Mononuclear cell (primary cell): Measurements from ENCODE around the gene NDUFA11. TPM values are rescaled to one million over a fixed set of nuclear protein-coding genes. Genes with fewer than 3 reads are reported as not detected.

Experiments
- H3K27me3 ChIP-seq: 2 replicates; pipeline ENCODE4 v1.6.0; 2011; ENCODE audit warnings: low read length, control low read depth; ENCODE audit not compliant: insufficient read depth
- H3K4me1 ChIP-seq: 2 replicates; pipeline ENCODE4 v1.5.1; 2011; ENCODE audit warnings: mild to moderate bottlenecking, low read length, control low read depth; ENCODE audit not compliant: insufficient read depth
- H3K4me3 ChIP-seq: 2 replicates; pipeline ENCODE4 v1.5.1; 2011; ENCODE audit warnings: mild to moderate bottlenecking, low read length, moderate library complexity
- H3K9me3 ChIP-seq: 2 replicates; pipeline ENCODE4 v1.5.1; 2011; ENCODE audit warnings: low read depth, mild to moderate bottlenecking, control low read depth, low read length
- total RNA-seq: library from RNA; depleted of rRNA; stranded (reverse); fragments of >200 nt; gene quantifications from one replicate; pipeline ENCODE4 v1.2.3, GENCODE V29; 2012

NDUFA11 gene
- total RNA-seq, 1 donor, result 59.5 TPM

DNA sequence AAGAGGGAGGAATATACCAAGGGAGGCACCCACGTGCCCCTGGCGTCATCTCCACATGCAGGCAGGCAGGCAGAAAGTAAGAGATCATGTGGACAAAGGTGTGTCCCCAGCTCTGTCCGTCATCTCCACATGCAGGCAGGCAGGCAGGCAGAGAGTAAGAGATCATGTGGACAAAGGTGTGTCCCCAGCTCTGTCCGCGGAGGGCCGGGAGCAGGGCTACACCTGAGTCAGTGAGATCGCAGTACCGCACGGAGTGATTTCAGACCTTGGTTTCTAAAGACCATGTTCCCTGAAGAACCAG is 32.7 kb upstream of the NDUFA11 start:
- Histone ChIP-seq H3K9me3 (no peaks in the 10 kb centered on the region), H3K4me3 (no peak overlapping the region), H3K27me3 (no peaks in the 10 kb centered on the region), H3K4me1 (no peaks in the 10 kb centered on the region)

DNA sequence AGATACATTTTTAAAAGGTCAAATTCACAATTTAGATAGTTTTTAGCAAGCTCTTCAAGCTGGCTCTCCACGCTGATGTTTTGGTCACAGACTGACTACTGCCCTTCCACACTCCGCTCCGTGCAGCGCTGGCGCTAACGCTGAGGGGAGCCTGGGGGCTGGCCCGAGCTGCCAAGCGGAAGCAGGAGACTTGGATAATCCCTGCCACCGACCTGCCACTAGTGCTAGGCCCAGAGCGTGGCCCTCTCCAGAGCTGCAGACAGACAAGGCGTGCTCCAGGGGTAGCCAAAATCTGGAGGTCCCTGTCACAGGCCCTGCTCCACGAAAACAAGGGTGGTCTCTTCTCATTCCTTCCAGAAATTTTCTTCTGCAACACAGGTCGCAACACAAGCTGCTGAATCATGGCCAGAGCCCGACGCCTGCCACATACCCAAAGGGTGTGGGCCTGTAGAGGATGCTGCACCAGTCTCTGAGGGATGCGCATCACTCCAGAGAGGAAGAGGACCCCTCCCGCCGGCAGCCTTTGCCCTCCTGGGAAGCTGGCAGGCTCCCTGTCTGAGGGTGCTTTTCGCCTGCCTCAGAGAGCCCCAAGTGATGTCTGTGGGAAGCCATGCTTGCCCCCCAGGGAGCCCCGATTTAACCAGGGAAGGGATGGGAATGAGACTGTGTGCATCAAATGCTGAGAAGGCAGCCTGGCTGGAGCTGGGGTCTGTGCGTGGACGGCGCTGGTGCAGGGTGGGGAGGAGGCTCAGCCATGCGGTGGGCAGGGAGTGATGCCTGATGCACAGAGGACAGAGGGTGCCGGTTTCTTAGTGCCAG is 32.1 kb upstream of the NDUFA11 start:
- no peak overlapping the region for H3K4me3 ChIP-seq
- no peaks in the 10 kb centered on the region for H3K27me3 ChIP-seq
- H3K9me3 ChIP-seq, result no peaks in the 10 kb centered on the region

GRCh38 chr19:5934774-5935472 is 31.3 kb upstream of the NDUFA11 start:
- no peaks in the 10 kb centered on the region for H3K9me3 ChIP-seq
- H3K4me3 ChIP-seq, result no peak overlapping the region
- H3K27me3 ChIP-seq, result no peaks in the 10 kb centered on the region
- H3K4me1 ChIP-seq, result no peaks in the 10 kb centered on the region

More for the DNA sequence above, 32.1 kb upstream of the NDUFA11 start:
- H3K4me1 ChIP-seq, result no peaks in the 10 kb centered on the region

DNA sequence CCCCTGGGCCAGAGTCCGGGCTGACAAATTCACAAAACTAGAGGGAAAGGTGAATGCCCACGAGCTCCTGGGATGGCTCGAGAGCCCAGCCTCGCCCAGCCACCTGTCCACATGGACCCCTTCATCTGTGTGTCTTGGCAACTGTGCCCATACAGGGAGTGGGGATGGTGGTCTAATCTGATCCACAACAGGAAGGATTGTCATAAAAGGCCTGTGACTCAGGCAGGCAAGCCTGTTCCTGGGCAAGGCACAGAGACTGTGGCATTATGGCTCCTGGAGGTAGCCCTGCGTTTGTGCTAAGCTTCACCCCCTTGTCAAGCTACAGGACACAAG is 30.4 kb upstream of the NDUFA11 start:
- no peaks in the 10 kb centered on the region for H3K9me3 ChIP-seq
- no peaks in the 10 kb centered on the region for H3K27me3 ChIP-seq
- no peak overlapping the region for H3K4me3 ChIP-seq
- no peaks in the 10 kb centered on the region for H3K4me1 ChIP-seq

- Histone ChIP-seq H3K27me3 (no peaks in the 10 kb centered on the region), H3K9me3 (no peaks in the 10 kb centered on the region), H3K4me1 (no peaks in the 10 kb centered on the region), H3K4me3 (no peak overlapping the region)
Observed at GRCh38 chr19:5933391-5934068, 29.9 kb upstream of the NDUFA11 start.

GRCh38 chr19:5932609-5933262 is 29.1 kb upstream of the NDUFA11 start:
- H3K4me3 ChIP-seq, result no peak overlapping the region
- no peaks in the 10 kb centered on the region for H3K27me3 ChIP-seq
- H3K4me1 ChIP-seq, result no peaks in the 10 kb centered on the region
- no peaks in the 10 kb centered on the region for H3K9me3 ChIP-seq

DNA sequence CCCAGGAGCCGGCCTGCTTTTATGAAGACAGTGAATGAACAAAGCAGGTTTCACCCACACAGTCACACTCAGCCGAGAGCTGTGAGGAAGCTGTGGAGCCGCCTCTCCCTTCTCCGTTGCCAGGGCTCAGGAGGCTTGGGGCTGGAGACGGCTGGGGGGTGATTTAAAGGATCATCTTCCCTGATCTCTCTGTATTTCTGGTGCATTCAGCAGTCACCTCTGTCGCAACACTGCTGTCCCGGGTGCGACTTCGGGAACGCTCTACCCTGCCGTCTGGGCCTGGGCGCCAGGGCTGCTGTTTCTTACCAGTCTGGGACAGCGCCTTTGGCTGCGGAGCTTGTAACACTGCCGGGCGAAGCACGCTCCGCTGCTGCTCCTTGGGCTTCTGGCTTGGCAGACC is 28.6 kb upstream of the NDUFA11 start:
- H3K27me3 ChIP-seq, result no peaks in the 10 kb centered on the region
- H3K9me3 ChIP-seq, result no peaks in the 10 kb centered on the region

GRCh38 chr19:5931251-5931650 is 27.7 kb upstream of the NDUFA11 start:
- Histone ChIP-seq H3K4me1 (no peaks in the 10 kb centered on the region), H3K9me3 (no peaks in the 10 kb centered on the region), H3K27me3 (no peaks in the 10 kb centered on the region), H3K4me3 (no peak overlapping the region)

More for the DNA sequence above, 28.6 kb upstream of the NDUFA11 start:
- no peaks in the 10 kb centered on the region for H3K4me1 ChIP-seq
- H3K4me3 ChIP-seq, result no peak overlapping the region

GRCh38 chr19:5929625-5930024 is 26.0 kb upstream of the NDUFA11 start:
- no peaks in the 10 kb centered on the region for H3K27me3 ChIP-seq
- H3K9me3 ChIP-seq, result no peaks in the 10 kb centered on the region
- no peak overlapping the region for H3K4me3 ChIP-seq
- no peaks in the 10 kb centered on the region for H3K4me1 ChIP-seq

- no peaks in the 10 kb centered on the region for H3K9me3 ChIP-seq
- H3K4me1 ChIP-seq, result no peaks in the 10 kb centered on the region
- H3K27me3 ChIP-seq, result no peaks in the 10 kb centered on the region
- H3K4me3 ChIP-seq, result no peak overlapping the region
Observed at GRCh38 chr19:5929179-5929578, 25.6 kb upstream of the NDUFA11 start.

- H3K27me3 ChIP-seq, result no peaks in the 10 kb centered on the region
- no peaks in the 10 kb centered on the region for H3K9me3 ChIP-seq
- no peak overlapping the region for H3K4me3 ChIP-seq
- H3K4me1 ChIP-seq, result no peaks in the 10 kb centered on the region
Observed at GRCh38 chr19:5927441-5927821, 23.8 kb upstream of the NDUFA11 start.

DNA sequence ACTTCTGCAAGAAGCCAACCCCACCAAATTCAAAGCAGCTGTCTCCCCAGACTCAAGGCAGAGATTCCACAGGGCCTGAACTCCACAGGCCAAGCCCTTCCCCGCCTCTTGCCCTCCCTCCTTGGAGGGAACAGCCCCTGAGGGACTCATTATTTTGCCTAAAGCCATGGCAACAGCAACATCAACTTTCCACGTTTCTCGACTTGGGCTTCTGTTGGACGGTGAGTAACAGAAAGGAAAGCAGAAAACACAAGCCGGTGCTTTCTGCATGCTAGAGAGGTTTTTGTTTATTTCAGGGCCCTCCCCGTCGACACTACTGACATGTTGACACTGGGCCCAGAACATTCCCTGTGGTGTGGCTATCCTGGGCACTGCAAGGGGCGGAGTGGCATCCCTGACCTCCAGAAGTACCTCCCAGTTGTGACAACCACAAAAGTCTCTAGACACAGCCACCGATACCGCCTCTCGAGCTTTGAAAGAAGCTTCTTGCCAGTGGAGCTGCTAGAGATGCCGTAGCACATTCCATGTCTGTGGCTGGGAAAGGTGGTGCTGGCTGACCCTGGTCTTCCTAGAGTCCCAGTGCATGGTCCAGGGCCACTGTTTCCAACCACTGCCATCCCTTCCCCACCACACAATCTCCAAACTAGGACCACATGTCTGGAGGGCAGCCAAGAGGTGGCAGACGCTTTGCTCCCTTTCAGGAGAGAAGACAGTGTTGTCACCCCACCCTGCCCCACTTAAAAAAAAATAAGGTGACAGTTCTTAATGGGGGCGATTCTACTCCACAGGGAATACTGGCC is 23.3 kb upstream of the NDUFA11 start:
- H3K4me1 ChIP-seq, result no peaks in the 10 kb centered on the region
- no peaks in the 10 kb centered on the region for H3K27me3 ChIP-seq
- no peaks in the 10 kb centered on the region for H3K9me3 ChIP-seq
- H3K4me3 ChIP-seq, result no peak overlapping the region

DNA sequence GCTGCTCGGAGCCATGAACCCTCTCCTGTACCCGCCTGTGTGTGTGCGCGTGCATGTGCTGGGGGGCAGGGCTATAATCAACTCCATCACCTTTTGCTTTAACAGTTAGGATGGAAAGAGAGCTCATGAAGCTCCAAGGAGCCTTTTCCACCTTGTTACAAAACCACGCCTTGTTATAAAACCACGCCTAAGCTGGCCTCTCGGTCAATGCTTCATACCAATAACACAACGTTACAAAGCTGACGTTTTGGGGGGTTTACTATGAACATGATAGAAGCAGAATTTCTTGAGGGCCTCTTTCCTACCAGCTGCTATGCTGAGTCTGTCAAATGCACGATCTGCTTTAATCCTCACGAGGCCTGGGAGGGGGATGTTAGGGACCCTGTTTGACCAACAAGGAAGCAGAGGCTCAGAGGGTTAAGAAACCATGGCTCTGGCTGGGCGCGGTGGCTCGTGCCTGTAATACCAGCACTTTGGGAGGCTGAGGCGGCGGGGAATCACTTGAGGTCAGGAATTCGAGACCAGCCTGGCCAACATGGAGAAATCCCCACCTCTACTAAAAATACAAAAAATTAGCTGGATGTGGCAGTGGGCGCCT is 22.3 kb upstream of the NDUFA11 start:
- H3K9me3 ChIP-seq, result no peaks in the 10 kb centered on the region
- no peaks in the 10 kb centered on the region for H3K27me3 ChIP-seq

DNA sequence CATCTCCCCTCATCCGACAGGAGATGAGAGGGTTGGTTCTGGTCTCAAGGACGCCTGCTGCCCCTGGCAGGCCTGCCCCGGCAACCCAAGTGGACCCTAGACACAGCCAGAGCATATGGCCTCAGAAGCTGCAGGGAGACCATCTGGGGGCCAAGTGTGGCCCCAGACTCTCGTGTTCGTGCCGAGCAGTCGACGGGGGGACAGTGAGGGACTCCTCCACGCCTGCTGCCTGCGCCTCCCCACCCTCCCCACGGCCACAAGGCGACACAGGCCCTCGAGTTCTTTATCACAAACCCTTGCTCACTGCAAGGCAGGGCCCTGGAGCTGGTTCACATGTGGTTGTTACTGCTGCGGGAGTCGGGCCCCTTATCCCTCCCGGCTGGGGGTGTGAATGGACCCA is 19.8 kb upstream of the NDUFA11 start:
- no peaks in the 10 kb centered on the region for H3K27me3 ChIP-seq

More for the DNA sequence above, 22.3 kb upstream of the NDUFA11 start:
- no peak overlapping the region for H3K4me3 ChIP-seq
- H3K4me1 ChIP-seq, result no peaks in the 10 kb centered on the region

More for the DNA sequence above, 19.8 kb upstream of the NDUFA11 start:
- Histone ChIP-seq H3K4me3 (no peak overlapping the region), H3K4me1 (no peaks in the 10 kb centered on the region), H3K9me3 (no peaks in the 10 kb centered on the region)
